Tibial nerve (tissue), 4 donors: Measurements from ENCODE around the gene SOX18.

Experiments
- EP300 ChIP-seq, 2 donors: sonication (generic); formaldehyde crosslinking; IDR thresholded peaks; one replicate each; pipeline ENCODE4 v1.6.1; 2017; ENCODE audit warnings: antibody characterized with exemption in 2 of 2, mild to moderate bottlenecking in 1 of 2
- POLR2A ChIP-seq, 2 donors: fragments of 450-650 bp; IDR thresholded peaks; one replicate each; pipeline ENCODE4 v1.6.1; 2017; ENCODE audit warnings: antibody characterized with exemption in 2 of 2, mild to moderate bottlenecking in 2 of 2, moderate library complexity in 2 of 2
- TF ChIP-seq, protein P1 (sequence below), 5 experiments: fragments of 200-600 bp in 3 of 5; fragments of 450-650 bp in 2 of 5; sonication (generic) in 3 of 5; IDR thresholded peaks; one replicate each; pipeline ENCODE4 v1.5.1; 2016 to 2019; ENCODE audit warnings: antibody characterized with exemption in 5 of 5, mild to moderate bottlenecking in 3 of 5, moderate library complexity in 2 of 5

DNA sequence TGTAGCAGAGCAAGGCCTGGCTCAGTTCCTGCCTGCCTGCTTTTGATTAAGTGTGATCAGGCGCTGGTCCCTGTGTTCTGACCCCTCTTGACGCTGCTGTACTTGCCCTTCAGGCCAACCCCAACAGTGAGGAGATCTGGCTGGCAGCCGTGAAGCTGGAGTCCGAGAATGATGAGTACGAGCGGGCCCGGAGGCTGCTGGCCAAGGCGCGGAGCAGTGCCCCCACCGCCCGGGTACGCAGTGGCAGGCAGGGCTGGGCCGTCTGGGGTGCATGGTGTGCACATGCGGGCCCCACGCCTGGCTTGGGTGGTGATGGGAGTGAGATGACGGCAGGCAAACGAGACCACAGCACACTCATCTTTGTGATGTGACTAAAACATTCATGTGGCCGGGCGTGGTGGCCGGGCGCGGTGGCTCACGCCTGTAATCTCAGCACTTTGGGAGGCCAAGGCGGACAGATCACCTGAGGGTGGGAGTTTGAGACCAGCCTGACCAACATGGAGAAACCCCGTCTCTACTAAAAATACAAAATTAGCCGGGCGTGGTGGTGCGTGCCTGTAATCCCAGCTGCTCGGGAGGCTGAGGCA lies 23.5 kb downstream of the SOX18 start:
- TF ChIP-seq, protein P1, sequence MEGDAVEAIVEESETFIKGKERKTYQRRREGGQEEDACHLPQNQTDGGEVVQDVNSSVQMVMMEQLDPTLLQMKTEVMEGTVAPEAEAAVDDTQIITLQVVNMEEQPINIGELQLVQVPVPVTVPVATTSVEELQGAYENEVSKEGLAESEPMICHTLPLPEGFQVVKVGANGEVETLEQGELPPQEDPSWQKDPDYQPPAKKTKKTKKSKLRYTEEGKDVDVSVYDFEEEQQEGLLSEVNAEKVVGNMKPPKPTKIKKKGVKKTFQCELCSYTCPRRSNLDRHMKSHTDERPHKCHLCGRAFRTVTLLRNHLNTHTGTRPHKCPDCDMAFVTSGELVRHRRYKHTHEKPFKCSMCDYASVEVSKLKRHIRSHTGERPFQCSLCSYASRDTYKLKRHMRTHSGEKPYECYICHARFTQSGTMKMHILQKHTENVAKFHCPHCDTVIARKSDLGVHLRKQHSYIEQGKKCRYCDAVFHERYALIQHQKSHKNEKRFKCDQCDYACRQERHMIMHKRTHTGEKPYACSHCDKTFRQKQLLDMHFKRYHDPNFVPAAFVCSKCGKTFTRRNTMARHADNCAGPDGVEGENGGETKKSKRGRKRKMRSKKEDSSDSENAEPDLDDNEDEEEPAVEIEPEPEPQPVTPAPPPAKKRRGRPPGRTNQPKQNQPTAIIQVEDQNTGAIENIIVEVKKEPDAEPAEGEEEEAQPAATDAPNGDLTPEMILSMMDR (IDR thresholded peaks at IDR 0.05), result no peak
- TF ChIP-seq POLR2A (IDR thresholded peaks at IDR 0.05), result no peak
- no peak for TF ChIP-seq EP300 (IDR thresholded peaks at IDR 0.05)
